NCI-H2171 (cell line): ENCODE data around the gene SYCE1L.
A peak's percentile ranks its signal among the peaks of the same experiment; 100 is the strongest.
"Not testable (repeated sequence)": the region's sequence is repeated elsewhere in the genome, so short reads cannot be mapped to it uniquely, and the experiment has no call there.

Source experiments
- DNase-seq: peaks from one replicate; lab custom pipeline; 2025; lab: John Stamatoyannopoulos, UW

SYCE1L gene, protein sequence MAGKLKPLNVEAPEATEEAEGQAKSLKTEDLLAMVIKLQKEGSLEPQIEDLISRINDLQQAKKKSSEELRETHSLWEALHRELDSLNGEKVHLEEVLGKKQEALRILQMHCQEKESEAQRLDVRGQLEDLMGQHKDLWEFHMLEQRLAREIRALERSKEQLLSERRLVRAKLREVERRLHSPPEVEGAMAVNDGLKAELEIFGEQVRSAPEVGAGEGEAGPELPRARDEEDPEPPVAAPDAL

DNA sequence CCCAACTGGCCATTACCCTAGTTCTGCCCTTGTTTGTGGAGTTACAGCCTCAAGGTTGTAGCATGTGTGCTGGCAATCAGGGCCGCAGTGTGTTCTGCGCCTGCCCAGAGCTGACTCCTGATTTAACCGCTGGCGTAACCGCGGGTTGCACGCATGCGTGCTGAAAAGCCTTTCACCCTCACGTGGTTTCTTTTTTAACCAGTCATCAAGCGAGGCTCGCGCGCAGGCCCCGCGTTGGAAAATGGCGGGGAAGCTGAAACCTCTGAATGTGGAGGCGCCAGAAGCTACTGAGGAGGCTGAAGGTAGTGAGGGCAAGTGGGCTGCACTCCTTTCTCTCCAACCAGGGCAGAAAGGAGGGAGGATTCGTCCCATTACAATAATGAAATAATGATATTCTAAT is at the start of gene SYCE1L:
Gene SYCE1L, plus strand, starts transcription at position 198 of the 400 bp plus-strand sequence. Its CDS starts 44 bp downstream, at position 242.
- DNase-seq: no peak

DNA sequence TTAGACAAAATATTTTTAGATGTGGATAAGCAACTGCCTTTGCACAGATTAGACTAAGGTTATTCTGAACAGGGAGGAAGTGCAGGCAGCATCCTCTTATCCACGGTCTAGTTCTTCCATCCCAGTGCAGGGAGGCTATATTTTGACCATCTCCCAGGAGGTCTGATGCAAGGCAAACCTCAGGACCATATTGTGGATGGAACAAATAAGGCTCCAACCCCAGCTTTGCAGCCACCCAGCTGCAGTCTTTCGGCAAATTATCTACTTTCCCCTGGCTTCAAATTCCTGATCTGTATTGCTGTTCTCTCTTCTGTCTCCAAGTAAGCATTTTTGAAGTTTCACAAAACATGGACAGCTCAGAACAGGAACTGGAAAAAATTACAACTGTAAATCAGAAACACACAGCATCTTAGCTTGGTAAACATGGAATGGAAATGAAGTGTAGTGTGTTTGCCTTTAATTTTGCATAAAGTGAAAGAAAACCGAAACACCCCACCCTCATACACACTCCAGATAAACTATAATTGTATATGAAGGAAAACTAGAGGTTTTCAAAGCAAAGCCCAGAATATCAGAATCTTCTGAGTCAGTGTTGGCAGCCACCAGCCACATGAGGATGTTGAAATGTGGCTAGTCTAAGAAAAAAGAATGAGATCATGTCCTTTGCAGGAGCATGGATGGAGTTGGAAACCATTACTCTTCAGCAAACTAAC is 41.7 kb upstream of the SYCE1L start:
- no peak for DNase-seq

DNA sequence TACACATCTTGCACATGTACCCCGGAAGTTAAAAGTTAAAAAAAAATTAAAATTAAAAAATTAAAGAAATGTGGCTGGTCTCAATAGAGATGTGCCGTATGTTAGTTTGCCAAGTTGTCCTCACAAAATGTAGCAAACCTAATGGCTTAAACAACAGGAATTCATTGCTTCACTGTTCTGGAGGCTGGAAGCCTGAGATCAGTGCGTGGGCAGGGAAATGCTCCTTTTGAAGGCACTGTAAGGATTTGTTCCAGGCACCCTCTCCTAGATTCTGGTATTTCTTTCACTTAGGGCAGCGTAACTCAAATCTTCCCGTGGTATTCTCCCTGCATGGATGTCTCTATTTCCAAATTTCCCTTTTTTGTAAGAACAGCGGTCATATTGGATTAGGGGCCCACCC is 40.9 kb upstream of the SYCE1L start:
- no peak for DNase-seq

DNA sequence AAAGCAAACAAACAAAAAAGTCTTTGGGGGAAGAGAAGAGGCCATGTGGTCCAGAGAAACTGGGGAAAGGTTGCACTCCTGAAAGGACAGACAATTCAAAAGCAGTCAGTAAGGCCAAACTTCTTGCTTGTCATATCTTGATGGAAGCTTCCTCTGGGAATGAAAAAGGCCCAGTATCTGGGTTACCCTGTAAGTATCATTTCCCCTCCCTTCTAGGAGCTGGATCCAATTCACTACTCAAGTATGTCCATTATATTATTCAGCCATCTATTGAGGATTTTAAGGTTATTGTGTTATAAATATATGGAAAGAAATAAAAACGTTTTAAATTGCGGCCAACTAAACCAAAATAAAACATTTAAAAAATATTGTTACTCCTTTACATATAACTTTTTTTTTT is 34.2 kb upstream of the SYCE1L start:
- DNase-seq: no peak

DNA sequence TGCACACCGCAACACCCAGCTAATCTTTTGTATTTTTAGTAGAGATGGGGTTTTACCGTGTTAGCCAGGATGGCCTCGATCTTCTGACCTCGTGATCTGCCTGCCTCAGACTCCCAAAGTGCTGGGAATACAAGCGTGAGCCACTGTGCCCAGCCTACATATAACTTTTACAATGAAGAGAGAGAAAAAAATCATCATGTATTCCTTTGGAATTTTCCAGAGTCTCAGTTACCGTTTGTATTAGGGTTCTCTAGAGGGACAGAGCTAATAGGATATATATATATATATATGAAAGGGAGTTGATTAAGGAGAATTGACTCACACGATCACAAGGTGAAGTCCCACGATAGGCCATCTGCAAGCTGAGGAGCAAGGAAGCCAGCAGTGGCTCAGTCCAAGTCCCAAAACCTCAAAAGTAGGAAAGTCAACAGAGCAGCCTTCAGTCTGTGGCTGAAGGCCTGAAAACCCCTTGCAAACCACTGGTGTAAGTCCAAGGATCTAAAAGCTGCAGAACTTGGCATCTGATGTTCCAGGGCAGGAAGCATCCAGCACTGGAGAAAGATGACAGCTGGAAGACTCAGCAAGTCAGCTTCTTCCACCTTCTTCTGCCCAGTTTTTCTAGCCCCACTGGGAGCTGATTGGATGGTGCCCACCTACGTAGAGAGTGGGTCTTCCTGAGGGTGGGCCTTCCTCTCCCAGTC is 33.5 kb upstream of the SYCE1L start:
- not testable (repeated sequence) for DNase-seq

DNA sequence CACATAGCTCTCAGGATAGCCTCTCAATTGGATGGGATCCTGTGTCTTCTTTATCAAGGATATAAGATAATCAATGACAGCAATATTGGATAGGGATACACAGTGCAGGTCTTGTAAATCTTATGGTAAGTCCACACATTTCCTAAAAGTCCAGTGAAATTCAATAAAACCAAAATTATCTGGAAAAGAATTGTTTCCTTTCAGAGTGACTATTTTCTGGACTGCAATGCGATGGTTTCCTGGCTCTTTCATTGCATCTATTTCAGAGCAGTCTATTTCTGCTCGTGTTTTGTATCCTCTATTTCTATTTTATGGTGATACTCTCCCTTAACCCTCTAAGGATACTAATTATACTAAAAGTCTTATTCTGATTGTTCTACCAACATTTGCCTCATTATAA is 32.5 kb upstream of the SYCE1L start:
- no peak for DNase-seq

DNA sequence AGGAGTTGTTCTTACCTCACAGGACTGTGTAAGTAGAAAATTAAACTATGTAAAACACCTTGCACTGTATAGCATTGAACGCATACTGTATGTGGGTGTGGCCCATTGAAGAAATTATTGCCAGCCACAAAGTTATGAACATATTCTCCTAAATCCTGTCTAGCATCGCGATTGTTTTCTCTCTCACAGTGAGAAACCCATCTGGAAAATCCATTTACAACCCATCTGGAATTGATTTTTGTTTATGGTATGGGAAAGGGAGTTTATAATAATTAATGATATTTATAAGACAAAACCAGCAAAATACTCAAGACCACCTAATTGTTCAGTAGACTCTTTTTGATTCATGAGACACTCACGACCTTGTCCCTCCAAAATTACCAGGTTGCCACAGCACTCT is 30.3 kb upstream of the SYCE1L start:
- no peak for DNase-seq

DNA sequence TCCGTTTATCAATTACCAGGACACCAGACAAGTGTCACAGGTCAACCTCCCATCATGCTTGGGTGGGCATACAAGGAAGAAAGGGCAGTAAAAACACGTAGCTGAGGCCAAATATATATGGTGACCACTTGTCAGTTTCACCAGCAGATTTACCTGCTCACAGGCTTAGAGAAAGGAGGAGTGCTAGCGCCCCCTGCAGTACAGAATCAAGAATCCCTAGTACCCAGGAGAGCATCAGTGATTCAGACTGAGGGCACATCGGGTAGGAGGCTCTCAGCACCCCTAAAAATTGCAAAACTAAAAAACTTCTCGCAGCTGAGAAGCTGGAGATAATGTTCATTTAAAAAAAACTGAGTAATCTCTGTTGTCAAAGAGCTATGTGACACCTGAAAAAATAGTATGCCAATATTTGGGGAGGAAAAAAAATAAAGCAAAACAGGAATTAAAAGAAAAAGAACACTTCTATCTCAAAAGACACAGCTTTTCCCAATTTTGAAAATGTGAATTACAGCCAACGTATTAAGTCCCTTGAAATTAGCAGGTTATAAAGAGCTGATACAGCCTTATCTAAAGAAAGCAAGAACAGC is 29.5 kb upstream of the SYCE1L start:
- peak; percentile 18 for DNase-seq

DNA sequence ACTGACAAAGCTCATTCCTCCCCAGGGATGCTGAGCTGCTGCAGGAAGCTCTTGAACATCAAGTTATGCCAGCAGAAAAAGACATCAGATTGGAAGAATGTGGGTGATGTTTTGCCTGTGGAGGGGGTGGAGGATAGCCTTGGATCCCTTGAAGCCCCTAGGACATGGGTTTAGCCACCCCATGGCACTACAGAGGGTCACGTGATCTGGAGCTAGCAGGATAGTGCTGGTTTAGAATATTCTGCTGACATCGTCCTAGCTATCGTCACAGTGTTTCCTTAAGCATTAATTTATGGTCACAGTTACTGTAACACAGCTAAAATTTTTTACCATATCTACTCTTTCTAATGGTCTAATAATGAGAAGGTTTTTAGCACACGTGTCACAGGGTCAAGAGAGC is 28.4 kb upstream of the SYCE1L start:
- no peak for DNase-seq

DNA sequence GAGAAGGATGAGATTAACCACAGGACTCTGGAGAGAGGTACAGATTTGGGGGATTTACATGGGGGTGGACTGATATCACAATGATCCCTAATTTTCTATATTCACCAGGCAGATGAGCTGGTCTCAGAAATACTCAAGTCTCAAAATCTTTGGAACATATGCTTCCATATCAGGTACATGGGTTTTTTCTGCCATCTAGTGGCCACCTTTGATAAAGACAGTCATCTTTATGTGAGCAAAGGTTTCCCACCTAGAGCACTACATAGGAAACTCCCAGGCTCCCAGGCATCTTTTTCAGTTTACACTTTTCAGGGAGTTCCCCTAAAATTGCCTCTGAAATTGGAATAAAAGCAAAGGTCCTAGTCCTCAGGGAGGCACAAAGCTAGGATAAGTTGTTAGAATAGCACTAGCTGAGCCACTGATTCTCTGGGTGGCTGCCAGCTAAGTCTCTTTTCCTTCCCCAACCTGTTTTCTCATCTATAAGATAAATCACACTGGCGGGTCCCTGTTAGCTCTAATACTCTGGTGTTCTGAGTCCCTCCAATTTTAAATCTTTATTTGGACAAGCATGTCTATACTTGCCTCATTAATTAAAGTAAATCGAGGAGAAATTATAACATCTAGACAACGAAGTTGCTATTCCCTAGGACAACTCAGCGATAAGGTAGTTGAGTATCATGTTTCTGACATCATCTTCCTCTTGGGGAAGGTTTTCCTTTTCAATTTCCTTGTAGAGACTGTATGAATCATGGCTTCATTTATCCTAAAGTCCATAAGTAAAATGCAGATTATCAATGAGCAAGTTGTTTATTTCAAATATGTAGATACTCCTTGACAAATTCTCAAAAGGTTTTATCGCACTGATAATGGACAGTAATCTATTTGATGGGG is 27.2 kb upstream of the SYCE1L start:
- peak; percentile 66 for DNase-seq

DNA sequence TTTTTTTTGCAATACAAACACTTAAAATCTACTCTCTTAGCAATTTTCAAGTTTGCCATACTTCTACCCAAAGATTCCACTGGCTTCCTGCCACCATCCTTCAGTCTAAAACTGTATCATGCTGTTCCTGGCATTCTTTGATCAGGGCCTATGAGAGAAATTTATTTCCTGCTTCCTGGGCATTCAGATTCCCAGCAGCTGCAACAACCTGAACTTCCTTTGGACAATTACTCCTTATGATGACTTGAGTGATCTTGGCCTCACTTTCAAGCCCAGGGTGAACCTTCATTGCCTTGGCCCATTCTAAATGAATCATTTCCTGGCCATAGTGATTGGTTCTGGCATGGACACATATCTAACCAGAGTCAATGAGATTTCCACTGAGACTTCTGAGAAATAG is 26.3 kb upstream of the SYCE1L start:
- DNase-seq: no peak

DNA sequence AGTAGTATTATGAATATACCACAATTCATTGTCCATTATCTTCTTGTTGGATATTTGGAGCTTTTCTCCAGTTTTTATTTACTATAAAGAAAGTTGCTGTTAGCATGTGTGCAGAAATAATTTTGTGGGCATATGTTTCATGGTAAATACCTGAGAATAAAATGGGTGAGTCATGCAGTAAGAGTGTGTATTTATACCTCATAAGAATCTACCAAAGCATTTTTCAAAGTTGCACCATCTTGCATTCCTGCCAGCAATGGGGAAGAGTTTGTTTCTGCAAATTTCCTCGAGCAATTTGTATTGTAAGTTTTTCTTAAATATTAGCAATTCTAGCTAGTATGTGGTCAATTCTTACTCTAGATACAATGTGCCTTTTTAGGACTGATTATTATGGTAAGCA is 16.1 kb upstream of the SYCE1L start:
- no peak for DNase-seq

DNA sequence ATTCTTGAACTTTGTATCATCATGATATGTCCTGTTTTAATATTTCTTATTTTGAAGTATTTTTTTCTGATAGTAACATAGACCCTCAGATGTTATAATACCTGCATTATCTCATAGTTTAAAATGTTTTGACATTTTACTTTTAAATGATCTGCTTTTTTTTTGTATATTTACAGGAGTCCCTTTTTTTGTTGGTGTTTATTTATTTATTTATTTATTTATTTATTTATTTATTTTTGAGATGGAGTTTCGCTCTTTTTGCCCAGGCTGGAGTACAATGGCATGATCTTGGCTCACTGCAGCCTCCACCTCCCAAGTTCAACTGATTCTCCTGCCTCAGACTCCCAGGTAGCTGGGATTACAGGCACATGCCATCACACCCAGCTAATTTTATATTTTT is 12.9 kb upstream of the SYCE1L start:
- not testable (repeated sequence) for DNase-seq

DNA sequence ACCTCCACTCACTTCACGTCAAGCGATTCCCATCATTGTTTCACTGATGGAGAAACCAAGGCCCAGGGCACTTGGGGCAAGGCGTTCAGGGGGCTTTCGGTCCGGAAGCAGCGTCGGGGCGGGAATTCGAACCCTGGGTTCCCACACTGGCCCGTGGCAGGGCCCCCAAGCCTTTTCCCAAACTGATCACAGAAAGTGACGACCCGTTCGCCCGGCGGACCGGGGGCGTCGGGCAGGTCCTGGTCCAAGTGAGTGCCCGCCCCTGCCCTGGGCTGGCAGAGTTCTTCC is 9.1 kb upstream of the SYCE1L start:
- peak; percentile 48 for DNase-seq

DNA sequence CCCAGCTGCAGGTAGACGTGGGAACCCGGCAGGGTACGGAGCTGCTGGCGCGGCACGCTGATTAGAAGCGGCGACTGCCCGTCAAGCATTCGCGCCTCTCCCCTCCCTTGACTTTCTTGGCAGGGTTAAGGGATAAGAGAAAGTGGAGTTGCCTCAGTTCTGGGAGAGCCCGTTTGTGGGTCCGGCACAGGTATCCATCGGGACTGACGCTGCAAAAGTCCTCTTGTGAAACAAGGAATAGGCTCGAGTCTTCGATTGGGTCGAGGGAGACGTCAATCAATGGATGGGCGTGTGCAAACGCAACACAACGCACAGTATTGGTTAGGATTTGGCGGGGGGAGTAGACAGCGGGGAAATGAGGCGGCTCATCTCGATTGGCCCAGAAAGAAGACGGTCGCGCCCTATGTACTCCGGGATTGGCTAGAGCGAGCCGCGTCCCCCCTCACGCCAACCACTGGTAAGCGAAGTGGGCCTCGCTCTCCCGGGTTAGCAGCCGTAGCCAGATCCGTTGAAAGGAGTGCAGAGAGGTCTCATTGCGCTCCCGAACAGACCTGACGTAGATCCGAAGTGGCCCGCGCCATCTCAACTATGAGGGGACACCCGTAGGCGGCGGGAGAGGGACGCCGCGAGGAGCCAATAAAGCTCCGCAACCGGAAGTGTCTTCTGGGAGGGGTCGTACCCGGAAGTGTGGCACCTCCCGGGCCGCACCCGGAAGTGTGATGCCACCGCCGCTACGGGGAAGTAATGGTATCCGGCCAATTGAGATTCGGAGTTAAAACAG is 8.5 kb upstream of the SYCE1L start, which contains the start of gene MON1B:
Gene MON1B, plus strand, starts transcription at position 713 of the 781 bp plus-strand sequence. CDS start 296 bp downstream, outside the sequence.
- DNase-seq: peak; percentile 99

DNA sequence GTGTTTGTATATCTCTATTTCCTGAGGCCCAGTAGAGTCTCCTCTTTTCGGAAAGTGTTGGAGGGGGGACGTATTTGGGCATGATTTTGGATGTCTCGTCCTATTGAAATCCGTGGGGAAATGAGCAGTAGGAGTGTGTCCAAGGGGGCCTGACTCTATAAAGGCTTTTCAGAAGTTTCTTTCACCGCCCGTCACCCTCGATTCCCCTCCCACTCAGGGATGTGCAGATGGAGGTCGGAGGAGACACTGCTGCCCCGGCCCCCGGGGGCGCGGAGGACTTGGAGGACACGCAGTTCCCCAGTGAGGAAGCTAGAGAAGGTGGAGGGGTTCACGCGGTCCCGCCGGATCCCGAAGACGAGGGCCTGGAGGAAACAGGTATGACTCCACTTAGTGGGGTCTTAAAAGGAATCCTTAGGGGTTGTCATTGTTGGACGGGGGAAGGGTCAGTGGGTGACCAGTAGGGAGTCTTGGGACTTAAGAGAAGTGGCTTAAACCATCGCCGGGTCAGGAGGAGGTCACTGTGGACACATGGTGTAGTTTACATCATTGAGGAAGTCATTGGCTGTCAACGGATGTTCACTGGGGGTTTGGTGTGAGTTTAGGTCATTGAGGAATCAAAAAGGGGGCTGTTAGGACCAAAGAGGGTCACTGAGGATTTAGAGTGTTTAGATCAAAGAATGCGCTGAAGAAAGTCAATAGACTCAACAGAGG is 7.8 kb upstream of the SYCE1L start:
- DNase-seq: no peak

DNA sequence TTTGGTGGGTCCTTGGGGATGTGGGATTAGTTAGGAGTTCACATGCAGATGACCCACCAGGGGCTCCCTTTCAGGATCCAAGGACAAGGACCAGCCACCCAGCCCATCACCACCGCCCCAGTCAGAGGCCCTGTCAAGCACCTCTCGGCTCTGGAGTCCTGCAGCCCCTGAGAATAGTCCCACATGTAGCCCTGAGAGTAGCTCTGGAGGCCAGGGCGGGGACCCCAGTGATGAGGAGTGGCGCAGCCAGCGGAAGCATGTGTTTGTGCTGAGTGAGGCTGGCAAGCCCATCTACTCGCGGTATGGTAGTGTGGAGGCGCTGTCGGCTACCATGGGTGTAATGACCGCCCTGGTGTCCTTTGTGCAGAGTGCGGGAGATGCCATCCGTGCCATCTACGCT is 5.8 kb upstream of the SYCE1L start:
- no peak for DNase-seq

DNA sequence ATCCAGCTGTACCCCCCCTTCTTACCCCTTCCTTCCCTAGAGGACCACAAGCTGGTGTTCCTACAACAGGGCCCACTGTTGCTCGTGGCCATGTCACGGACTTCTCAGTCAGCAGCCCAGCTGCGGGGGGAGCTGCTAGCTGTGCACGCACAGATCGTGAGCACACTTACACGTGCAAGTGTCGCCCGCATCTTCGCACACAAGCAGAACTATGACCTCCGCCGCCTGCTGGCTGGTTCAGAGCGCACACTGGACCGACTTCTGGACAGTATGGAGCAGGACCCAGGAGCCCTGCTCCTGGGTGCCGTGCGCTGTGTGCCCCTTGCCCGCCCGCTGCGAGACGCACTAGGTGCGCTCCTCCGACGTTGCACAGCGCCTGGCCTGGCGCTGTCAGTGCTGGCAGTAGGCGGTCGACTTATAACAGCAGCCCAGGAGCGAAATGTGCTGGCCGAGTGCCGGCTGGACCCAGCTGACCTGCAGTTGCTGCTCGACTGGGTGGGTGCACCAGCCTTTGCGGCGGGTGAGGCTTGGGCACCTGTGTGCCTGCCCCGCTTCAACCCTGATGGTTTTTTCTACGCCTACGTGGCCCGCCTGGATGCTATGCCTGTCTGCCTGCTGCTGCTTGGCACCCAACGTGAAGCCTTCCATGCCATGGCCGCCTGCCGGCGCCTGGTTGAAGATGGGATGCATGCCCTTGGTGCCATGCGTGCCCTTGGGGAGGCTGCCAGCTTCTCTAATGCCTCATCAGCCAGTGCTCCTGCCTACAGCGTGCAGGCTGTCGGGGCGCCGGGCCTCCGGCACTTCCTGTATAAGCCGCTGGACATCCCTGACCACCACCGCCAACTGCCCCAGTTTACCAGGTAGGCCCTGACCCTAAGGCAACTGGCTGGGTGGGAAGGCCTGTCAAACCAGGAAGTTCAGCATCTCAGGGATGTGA is 4.6 kb upstream of the SYCE1L start:
- no peak for DNase-seq

DNA sequence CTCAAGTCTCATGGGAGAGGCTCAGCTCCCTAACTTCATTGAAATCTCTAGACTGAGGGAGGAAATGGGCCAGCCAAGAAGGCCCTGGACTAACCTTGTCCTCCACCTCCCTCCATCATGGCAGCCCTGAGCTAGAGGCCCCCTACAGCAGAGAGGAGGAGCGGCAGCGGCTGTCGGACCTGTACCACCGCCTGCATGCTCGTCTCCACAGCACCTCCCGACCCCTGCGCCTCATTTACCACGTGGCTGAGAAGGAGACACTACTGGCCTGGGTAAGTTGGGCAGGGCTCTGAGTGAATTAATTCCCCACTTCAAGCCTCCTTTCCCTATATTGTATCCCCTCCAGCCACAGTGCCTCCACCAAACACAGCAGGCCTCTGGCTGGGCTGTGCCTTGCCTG is 3.8 kb upstream of the SYCE1L start:
- no peak for DNase-seq
